GM20000 (cell line): ENCODE results near the gene BRIX1.

Experiments used
- DNase-seq: peaks from one replicate; pipeline ENCODE4 v3.0.0; 2012; ENCODE audit warnings: low spot score
- CTCF ChIP-seq: IDR thresholded peaks from 2 replicates; pipeline ENCODE4 v1.5.1; 2012; ENCODE audit warnings: mild to moderate bottlenecking, control low read depth; ENCODE audit errors: extremely low read depth, missing control alignments

Gene BRIX1

GRCh38 chr5:34915139-34915855 is at the start of gene BRIX1, which contains the start of gene RAD1:
BRIX1 (plus strand) TSS chr5:34915711; CDS start chr5:34915739, 28 bp downstream.
RAD1 (minus strand) TSS chr5:34915504; CDS start chr5:34914892, 612 bp downstream.
- TF ChIP-seq CTCF: no peak
- DNase-seq: peak; percentile 87

- DNase-seq: no peak
- TF ChIP-seq CTCF: no peak
Measured at GRCh38 chr5:34866989-34867471, 48.5 kb upstream of the BRIX1 start.

GRCh38 chr5:34867660-34868059 is 47.9 kb upstream of the BRIX1 start:
- no peak for DNase-seq

GRCh38 chr5:34868791-34869190 is 46.7 kb upstream of the BRIX1 start:
- no peak for DNase-seq
- TF ChIP-seq CTCF: no peak

More at GRCh38 chr5:34867660-34868059, 47.9 kb upstream of the BRIX1 start:
- TF ChIP-seq CTCF: no peak

- TF ChIP-seq CTCF: no peak
- DNase-seq: no peak
Measured at GRCh38 chr5:34869256-34869655, 46.3 kb upstream of the BRIX1 start.

GRCh38 chr5:34870382-34870781 is 45.1 kb upstream of the BRIX1 start:
- no peak for TF ChIP-seq CTCF
- no peak for DNase-seq

GRCh38 chr5:34876275-34876674 is 39.2 kb upstream of the BRIX1 start:
- TF ChIP-seq CTCF: no peak
- DNase-seq: no peak
